Left hindlimb (tissue), 1 donor: Measurements from ENCODE around the gene LMAN1.

Experiments used
- DNase-seq: peaks from one replicate; pipeline ENCODE4 v3.0.0-alpha.2; 2018

The LMAN1 gene

DNA sequence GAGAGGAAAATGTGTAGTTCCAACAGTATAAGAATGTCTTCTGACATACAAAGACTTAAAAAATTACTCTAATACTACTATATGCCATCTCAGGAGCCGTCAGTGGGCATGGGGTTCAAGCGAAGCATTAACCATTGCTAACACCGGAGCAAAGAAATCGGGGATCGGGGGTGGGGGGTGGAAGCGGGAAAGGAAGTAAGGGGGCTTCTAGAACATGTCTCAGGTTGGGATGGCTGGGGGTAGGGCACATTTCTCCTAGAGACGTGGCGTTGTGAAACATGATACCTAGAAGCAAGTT, 702 bp downstream of the LMAN1 start:
- no peak for DNase-seq

DNA sequence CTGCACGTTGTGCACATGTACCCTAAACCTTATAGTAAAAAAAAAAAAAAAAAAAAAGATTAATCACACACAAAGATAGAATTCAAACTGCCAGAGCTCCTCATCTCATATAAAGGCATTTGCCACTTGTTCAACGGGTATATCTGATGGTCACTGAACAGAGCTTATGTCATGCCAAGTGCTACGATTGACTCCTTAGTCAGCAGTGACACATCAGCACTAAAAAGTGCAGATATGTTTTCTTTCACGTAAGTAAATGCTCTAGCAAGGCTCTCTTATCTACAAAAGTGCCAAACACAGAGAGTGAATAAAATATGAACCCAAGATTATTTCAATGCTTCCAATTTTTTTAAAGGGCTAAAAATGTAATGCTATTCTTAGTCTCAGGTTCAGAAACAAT, 1.1 kb downstream of the LMAN1 start:
- no peak for DNase-seq

- DNase-seq = no peak
Measured at GRCh38 chr18:59354731-59355130, 4.3 kb downstream of the LMAN1 start.

DNA sequence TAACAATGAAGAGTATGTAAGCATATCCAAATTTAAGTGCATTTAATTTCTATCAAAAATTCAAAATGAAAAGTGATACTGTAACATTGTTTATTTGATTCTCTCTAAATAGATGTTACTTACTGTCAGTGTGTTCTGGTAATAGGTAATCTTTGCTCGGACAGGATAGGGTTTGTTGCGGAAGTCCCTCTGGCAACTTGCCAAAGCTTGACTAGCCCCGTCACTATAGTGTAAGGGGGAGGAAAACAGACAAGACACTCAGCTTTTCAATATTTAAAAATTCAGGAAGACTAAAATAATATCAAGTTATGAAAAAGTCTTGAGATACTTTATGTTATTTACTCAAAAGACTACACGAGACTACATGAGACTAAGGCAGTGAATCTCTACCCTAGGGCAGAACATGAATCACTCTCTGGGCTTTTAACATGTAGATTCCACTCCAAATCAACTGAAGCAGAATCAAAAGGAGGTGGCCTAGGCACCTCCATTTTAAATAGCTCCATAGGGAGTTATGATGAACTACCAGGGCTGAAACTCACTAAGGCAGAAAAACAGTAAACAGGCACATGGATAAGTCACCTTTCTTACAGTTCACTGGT, 5.9 kb downstream of the LMAN1 start:
- no peak for DNase-seq

DNA sequence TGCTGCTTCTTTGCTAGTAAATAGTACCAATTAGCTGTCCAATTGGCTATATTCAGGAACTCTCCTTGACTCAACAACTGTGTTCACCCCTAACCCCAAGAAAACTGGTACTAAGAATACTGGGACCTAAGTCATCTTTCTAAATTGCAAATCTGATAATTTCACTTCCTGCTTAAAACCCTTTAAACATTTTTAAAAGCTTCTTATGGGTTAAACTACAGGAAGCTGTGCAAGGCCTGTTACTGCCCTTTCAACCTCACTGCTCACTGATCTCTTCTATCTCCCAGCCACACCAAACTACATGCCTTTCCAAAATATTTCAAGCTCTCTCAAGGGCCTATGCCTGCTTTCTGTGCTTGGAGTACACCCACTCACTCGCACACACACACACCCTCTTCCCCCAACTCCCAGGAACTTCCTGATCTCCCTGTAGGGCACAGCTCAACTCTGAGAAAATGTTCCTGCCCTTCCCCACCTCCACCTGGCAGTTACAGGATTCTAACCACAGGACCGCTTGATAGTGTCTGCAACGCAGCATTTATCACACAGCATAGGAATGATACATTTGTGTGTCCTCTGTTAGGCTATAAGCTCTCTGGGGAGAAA, 6.7 kb downstream of the LMAN1 start:
- no peak for DNase-seq

DNA sequence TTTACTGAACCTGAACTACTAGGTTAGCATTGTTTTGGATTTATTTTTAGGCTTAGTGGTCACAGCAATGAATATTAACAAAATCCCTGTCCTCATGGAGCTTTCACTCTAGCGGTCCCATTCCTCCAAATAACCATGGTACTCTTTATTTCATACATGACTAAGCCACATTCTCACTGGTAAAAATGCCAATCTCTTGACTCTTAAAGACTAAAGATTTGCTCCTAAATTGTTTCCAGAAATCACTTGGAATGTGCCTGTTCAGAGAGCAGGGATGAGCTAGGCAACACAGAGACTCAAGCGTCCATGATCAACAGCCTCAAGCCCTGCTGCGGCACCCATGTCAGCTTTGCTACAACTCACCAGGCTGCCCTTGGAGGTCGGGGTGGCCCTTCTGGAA, 13.5 kb downstream of the LMAN1 start:
- DNase-seq = no peak

- no peak for DNase-seq
Measured at GRCh38 chr18:59344996-59345395, 14.1 kb downstream of the LMAN1 start.

DNA sequence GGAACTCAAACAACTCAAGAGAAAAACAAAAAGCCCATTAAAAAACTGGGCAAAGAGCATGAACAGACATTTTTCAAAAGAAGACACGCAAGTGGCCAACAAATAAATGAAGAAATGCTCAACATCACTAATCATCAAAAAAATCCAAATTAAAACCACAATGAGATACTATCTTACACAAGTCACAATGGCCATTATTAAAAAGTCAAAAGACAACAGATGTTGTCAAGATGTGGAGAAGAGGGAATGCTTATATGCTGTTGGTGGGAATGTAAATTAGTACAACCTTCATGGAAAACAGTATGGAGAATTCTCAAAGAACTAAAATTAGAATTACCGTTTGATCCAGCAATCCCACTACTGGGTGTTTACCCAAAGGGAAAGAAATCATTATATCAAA, 15.1 kb downstream of the LMAN1 start:
- DNase-seq = no peak

- DNase-seq = no peak
Measured at GRCh38 chr18:59340817-59341216, 18.2 kb downstream of the LMAN1 start.

DNA sequence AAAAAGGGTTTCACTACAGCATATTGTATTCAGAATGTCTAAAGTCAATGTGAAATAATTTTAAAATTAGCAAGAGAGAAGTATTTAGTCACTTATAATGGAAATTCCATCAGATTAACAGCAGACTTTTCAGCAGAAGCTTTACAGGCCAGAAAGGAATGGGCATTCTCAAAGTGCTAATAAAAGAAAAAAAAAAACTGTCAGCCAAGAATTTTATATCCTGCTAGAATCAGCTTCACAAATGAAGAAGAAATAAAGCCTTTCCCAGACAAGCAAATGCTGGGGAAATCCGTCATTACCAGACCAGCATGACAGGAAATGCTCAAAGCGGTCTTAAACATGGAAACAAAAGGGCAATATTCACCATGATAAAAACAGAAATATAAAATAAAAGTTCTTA, 18.8 kb downstream of the LMAN1 start:
- DNase-seq = no peak

DNA sequence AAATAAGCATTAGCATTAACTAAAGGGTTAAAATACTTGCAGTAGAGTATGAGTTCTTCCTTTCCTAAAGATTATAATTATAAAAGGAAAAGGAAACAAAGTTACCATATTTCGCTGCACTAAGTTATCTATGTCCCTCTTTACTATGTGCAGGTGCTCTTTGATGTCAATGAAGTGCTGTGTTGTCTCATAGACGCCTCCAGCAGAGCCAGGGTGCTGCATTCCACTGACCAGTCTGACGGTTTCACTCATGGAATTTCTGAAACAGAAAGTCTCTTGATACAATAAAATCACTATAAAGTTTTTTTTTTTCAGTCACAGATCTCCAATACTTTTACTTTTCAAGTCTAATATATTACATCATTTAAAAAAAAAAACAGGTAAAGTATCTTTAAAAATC, 26.1 kb downstream of the LMAN1 start:
- DNase-seq = no peak

GRCh38 chr18:59328683-59329082, 30.4 kb downstream of the LMAN1 start:
- no peak for DNase-seq

DNA sequence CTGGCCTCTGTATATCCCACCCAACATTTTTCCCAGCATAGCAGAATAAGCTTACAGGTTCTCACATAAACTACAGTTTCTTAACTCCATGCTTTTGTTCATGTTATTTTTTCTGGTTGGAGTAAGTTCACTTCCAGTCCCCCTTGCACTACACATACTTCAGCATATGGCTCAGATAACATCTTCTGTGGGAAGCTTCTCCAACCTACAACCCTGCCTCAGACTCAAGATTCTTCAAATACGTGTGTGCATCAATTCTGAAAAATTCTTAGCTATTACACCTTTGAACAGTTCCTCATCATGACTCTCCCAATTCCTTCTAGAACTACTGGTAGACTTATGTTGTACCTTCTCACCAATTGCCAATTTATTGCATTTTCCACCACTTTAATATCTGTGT, 33.1 kb downstream of the LMAN1 start:
- DNase-seq = no peak

DNA sequence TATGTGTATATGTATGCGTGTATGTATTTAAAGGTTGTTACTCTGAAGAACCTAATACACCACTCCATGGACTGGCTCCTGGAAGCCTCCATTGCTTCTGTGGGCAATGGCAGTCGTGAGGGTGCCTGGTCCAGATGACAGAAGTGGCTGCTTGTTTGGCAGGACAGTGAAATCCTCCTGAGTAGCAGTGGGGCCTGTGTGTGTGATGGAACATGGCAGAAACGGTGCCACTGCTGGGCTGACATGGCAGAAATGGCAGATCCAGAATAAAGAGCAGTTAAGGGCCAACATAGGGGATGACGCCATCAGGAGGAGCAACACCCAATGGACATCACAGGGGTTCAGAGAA, 34.5 kb downstream of the LMAN1 start:
- no peak for DNase-seq

GRCh38 chr18:59323931-59324622, 35.0 kb downstream of the LMAN1 start:
- DNase-seq = no peak

GRCh38 chr18:59318460-59319050, 40.5 kb downstream of the LMAN1 start, which contains the start of gene CPLX4:
Gene CPLX4, minus strand, starts transcription at chr18:59318649. Its CDS starts 187 bp downstream, at chr18:59318462.
- DNase-seq = no peak

DNA sequence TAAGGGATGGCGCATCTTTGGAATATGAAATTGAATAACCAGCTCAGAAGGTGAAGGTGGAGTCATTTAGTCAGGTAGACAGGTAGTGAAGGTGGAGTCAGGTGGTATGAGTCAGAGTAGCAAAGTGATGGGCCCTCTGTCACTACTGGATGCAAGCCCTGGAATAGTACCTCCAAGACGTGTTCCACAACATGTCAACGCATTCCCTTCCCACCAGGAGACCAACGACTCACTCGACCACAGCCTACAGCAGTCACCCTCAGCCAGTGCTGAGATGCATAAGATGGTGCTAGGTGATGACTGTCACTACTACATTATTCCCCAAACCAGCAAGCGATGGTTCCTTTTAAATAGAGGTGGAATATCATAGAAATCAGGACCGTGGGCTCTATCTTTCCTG, 47.4 kb downstream of the LMAN1 start:
- DNase-seq = no peak

- DNase-seq = no peak
Measured at GRCh38 chr18:59308938-59309260, 50.2 kb downstream of the LMAN1 start.

- peak; percentile 81 for DNase-seq
Measured at GRCh38 chr18:59308248-59308937, 50.7 kb downstream of the LMAN1 start.

DNA sequence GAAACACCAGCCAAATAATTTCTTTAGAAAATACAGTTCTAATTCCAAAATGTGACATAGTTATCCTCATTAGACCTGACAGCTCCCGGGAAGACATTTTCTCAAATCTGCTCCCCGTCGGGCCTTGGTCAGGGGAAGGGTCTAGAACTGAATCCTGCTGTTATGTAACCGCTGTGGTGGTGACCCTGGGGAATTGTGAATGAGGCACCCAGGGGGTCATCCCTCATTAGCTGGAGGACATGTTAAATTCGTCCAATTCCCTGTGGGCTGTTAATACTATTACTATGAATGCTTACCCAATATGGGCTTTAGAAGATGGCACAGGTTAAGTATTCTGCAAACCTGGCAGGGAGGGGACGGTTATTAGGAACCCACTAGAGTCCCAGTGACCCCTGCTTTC, 52.4 kb downstream of the LMAN1 start:
- no peak for DNase-seq

- DNase-seq = no peak
Measured at GRCh38 chr18:59305295-59305694, 53.8 kb downstream of the LMAN1 start.

GRCh38 chr18:59303656-59304195, 55.3 kb downstream of the LMAN1 start:
- DNase-seq = no peak

DNA sequence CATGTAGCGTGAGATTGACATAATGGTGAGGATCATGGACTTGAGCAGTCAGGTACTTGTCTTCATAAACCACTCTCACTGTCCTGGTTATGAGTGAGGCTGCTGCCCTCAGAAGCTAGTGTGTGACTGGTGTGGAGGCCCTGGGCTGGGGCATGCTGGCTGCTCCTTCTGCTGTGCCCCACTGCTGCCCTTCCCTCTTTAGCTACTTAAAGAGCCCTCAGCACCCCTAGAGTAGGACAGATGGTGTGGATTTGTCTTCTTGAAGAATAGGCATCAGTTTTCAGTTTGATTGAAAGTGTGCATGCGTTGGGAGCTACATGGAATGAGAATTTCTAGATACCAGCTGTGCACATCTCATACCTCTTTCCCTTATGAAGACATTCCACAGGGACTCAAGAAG, 56.1 kb downstream of the LMAN1 start:
- no peak for DNase-seq

DNA sequence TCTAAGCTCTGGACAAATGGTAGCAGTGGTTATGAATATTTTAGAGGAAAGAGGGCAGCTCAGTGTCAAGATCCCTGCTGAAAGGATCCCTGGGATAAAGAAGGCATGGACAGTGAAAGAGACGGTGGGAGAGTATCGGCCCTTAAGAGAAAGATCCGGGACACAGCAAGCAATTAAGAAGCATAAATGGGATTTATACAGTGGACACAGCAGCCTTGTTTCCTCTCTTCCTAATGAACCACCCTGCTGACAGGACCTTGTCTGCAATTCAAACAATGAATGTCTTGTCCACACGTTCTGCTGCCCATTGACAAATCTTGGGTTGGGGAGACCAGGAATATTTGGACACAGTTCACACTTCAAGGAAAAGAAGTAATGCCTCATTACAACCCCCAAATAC, 57.1 kb downstream of the LMAN1 start:
- DNase-seq = no peak
